Mammary epithelial cell (primary cell): ENCODE results near the gene TRIM8.

Experiments
- CTCF ChIP-seq, 2 donors: IDR thresholded peaks in 1 of 2; conservative IDR thresholded peaks in 1 of 2; 2 replicates each; pipeline ENCODE4 v1.5.1; 2011 to 2012; ENCODE audit warnings: inconsistent platforms in 2 of 2, low read length in 2 of 2, mild to moderate bottlenecking in 2 of 2, control low read depth in 1 of 2, low read depth in 1 of 2; ENCODE audit not compliant: insufficient read depth in 1 of 2; ENCODE audit errors: extremely low read depth in 1 of 2
- EZH2 ChIP-seq: IDR thresholded peaks from 2 replicates; pipeline ENCODE4 v1.6.1; 2012; ENCODE audit warnings: low read length, inconsistent platforms, borderline replicate concordance

GRCh38 chr10:102657451-102657850 is 13.2 kb downstream of the TRIM8 start:
- no peak for TF ChIP-seq CTCF (conservative IDR thresholded peaks at IDR 0.05 in 1 of 2, IDR thresholded peaks at IDR 0.05 in 1 of 2; ENCODE audit: extremely low read depth in 1 of 2, insufficient read depth in 1 of 2, low read depth in 1 of 2, low read length in 2 of 2)
- no peak for TF ChIP-seq EZH2
